NCI-H526 treated with DMSO at 0.1 percent for 48 hours (cell line): ENCODE data around the gene RTBDN.

Source experiments
- DNase-seq: peaks from one replicate; lab custom pipeline; 2025; lab: John Stamatoyannopoulos, UW

Gene RTBDN

DNA sequence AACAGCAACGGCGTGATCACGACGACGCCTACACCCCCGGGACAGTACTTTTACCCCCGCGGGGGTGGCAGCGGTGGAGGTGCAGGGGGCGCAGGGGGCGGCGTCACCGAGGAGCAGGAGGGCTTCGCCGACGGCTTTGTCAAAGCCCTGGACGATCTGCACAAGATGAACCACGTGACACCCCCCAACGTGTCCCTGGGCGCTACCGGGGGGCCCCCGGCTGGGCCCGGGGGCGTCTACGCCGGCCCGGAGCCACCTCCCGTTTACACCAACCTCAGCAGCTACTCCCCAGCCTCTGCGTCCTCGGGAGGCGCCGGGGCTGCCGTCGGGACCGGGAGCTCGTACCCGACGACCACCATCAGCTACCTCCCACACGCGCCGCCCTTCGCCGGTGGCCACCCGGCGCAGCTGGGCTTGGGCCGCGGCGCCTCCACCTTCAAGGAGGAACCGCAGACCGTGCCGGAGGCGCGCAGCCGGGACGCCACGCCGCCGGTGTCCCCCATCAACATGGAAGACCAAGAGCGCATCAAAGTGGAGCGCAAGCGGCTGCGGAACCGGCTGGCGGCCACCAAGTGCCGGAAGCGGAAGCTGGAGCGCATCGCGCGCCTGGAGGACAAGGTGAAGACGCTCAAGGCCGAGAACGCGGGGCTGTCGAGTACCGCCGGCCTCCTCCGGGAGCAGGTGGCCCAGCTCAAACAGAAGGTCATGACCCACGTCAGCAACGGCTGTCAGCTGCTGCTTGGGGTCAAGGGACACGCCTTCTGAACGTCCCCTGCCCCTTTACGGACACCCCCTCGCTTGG lies 42.1 kb downstream of the RTBDN start:
- DNase-seq = no peak

DNA sequence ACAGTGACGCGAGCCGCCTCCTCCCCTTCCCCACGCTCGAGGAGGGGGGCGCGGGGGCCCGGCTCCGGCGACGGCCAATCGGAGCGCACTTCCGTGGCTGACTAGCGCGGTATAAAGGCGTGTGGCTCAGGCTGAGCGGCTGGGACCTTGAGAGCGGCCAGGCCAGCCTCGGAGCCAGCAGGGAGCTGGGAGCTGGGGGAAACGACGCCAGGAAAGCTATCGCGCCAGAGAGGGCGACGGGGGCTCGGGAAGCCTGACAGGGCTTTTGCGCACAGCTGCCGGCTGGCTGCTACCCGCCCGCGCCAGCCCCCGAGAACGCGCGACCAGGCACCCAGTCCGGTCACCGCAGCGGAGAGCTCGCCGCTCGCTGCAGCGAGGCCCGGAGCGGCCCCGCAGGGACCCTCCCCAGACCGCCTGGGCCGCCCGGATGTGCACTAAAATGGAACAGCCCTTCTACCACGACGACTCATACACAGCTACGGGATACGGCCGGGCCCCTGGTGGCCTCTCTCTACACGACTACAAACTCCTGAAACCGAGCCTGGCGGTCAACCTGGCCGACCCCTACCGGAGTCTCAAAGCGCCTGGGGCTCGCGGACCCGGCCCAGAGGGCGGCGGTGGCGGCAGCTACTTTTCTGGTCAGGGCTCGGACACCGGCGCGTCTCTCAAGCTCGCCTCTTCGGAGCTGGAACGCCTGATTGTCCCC lies 42.9 kb downstream of the RTBDN start, which contains the start of gene JUNB:
Gene JUNB, plus strand, starts transcription at position 142 of the 706 bp plus-strand sequence. Its CDS starts 286 bp downstream, at position 428.
- peak; percentile 84 for DNase-seq

DNA sequence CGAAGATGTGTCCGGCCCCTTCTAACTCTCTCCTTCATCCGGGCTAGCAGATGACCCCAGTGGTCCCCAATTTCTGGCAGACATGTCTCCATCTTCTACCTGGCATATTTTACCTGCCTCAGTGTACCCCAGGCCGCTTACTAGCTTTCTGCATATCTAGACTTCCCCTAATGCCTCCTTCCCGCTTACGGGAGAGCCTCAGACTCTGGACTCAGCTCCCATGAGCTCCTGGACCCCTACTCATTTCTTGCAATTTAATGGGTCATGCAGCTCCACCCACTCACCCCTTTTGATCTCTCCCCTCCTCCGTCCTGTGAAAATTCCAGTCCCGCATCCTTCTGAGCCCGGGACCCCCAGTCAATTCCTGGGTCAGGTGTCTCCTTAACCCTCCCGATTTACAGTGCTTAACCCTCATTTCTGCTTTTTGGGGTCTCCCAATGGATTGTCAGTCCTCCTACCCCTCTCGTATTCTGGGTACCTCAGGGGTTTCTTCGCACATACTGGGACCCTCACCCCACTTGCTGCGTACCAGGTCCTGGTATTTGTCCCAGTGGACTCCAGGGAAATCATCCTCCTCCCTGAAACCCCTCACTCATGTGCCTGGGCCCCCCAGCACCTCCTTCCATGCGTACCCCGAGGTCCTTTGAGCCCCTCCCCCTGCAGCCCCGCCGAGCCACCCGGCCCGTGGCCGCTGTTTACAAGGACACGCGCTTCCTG lies 43.6 kb downstream of the RTBDN start:
- no peak for DNase-seq

DNA sequence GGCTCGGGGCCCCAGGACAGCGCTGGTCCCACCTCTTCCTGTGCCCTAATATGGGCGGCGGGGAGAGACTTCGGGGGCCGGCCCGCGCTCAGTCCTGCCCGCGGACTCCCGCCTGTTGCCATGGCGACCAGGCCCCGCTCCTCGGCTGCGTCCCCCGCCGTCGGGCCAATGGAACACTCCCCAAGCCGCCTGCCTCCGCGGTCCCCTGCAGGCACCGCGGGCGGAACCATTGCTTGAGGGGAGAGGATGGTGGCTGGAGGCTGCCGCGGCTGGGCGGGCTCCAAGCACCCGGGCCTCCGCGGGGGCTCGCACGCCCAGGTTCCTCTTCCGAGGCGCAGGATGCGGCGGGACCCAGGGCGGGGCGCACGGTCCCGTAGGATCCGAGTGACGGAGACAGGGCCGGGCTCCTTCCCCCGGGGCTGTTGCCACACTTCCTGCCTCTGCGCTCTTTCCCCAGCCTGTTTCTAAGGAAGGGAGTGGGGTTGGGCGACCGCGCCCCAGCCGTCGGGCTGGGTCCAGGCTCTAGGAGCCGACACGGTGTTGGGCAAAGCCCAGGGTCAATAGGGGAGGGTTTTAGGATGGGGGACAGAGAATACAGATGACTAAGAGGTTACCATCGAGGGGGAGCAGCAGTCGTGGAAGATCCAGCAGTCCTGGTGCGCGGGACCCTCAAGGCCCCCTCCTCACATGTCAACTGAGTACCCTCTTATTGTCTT lies 44.3 kb downstream of the RTBDN start:
- peak; percentile 61 for DNase-seq

DNA sequence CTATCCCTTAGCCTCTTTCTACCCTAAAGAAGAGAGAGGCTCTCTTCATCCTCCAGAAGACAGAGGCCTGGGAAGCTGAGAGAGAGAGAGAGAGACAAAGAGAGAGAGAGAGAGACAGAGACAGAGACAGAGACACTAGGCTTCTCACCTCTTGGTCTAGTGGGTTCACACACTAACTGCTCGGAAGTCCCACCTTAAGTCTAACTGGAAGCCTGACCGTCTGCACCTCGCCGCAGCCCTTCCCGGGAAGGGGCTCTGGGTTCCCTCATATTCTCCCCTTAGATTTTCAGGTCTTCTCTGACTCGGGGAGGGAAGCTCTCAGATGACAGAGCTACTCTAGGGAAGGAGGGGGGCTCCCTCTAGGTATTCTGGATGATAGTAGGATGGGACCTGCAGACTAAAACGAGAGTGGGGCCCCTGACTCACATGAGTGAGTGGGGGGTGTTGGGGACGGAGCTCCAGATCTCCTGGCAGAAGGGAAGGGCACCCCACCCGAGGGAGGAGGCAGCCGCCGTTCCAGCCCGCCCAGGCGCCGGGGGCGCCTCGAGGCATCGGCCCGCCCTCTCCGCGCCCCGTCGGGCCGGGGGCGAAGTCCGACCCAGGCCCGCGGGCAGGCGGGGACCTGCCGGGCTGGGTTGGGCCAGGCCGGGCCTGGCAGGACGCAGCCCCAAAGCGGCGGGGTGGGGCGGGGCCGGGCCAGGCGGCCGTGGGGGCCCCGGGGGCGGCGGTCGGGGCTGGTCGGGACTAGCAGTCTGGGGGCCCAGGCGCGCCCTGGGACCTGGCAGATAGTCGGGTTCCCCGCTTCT lies 45.1 kb downstream of the RTBDN start:
- DNase-seq = no peak

DNA sequence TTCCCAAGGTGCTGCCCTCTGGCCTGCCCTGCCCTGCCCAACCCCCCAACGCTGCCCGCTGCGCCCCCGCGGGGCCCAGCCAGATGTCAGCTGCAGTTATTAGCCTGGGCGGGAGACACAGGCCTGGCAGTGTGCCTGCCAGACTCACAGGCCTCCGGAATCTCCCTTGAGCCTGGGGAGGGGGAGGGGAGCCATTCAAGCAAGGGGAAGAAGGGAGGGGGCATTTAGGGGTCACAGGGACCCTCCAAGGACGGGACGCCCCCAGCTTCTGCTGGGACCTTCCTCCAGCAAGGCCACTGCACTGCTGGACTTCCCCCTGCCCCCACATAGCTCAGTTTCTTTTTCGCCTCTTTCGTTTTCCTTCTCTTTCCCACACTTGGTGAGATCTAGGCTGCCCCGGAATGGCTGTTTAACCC lies 45.7 kb downstream of the RTBDN start:
- no peak for DNase-seq

DNA sequence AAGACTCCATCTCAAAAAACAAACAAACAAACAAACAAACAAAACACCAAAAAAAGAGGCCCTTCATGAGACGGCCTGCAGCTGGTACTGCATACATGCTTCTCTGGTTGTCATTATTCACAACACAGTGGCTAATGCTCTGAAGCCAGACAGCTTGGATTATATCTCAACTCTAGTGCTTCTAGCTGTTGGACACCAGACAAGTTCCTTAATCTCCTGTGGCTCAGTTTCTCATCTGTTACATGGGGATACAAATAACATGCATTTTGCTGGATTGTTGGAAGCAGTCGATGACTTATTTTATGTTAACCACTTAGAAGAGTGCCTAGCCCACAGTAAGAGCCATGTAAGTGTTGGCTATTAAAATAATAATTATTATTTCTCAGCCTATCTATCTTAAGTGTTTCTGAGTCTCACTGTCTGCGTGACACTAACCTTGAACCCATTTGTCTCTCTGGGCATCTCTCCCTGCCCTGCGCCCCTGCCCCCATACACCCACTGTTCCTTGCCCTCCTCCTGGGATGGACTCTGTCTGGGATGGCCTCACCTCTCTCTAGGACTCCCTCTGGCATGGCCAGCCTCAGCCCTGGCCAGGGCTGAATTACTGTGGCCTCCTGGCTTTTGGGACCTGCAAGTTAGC lies 46.2 kb downstream of the RTBDN start:
- DNase-seq = no peak

DNA sequence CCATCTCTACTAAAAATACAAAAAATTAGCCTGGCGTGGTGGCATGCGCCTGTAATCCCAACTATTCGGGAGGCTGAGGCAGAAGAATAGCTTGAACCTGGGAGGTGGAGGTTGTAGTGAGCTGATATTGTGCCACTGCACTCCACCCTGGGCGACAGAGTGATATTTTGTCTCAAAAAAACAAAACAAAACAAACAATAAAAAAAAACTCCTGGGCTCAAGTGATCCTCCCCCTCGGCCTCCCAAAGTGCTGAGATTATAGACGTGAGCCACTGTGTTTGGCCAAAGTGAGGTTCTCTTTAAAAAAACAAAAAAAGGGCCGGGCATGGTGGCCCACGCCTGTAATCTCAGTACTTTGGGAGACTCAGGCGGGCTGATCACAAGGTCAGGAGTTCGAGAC lies 46.9 kb downstream of the RTBDN start:
- DNase-seq = no peak

DNA sequence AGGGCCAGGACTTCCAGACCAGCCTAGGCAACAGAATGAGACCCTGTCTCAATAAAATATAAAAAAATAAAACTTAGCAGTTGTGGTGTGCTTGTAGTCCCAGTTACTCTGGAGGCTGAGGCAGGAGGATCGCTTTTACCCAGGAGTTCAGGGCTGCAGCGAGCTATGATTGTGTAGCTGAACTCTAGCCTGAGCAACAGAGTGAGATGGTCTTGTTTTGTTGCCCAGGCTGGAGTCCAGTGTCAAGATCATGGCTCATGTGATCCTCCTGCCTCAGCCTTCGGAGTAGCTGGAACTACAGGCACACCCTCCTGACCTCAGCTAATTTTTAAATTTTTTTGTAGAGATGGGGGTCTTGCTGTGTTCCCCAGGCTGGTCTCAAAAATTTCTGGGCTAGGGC lies 47.4 kb downstream of the RTBDN start:
- no peak for DNase-seq

DNA sequence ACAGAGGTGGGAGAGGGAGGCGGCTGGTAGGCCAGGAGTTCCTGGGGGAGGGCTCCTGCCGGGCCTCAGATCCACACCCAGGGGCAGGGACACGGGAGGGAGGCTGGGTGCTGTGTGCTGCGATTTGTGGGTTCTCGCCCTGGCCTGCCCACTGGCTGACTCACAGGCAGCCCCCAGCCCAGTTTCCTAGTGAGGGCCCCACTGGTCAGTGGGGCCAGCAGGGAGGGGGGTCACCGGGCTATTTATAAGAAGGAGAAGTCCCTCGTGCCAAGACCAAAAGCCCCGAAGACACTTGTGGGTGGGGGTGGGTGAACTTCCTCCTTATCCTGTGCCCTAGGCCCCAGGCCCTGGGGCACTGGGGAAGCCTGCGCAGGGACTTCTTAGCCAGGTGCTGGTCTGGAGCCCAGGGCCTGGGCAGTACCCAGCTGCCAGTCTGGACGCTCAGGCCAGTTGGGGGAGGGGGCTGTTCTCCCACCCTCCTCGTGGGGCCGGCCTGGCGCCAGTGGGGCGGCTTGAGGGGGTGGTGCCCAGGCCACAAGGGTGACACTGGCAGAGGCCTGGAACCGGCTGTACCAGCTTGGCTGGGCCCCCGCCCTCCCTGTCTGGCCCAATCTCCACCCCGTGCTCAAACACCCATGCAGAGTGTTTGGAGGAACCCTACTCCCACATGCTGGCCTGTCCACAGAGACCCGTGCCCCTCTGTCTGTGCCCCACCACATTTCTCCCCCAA lies 48.1 kb downstream of the RTBDN start:
- DNase-seq = no peak

DNA sequence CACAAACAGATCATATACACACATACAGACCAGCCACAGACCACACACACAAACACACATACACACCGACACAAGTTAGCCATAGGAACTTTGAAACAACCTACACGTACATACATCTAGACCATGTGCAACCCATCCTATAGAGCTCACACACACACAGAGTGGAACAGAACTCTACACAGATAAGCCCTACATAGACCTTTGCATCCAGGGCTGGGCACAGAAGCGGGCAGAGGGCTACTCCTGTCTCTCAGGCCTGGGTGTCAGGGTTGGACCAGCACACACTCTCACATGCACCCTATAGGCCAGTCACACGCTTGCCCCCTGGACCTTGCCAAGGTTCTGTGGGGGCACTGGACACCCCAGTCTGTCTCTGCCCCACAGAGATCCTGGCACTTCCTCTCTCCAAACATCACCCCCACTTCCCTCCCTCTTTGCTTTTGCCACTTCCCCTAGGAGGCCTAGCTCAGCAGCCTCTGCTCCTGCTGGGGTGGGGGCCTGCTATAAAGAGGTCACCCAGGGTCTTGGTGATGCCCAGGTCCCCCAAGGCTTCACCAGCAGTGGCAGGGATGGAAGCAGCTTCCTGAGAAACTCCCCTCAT lies 48.8 kb downstream of the RTBDN start:
- no peak for DNase-seq

DNA sequence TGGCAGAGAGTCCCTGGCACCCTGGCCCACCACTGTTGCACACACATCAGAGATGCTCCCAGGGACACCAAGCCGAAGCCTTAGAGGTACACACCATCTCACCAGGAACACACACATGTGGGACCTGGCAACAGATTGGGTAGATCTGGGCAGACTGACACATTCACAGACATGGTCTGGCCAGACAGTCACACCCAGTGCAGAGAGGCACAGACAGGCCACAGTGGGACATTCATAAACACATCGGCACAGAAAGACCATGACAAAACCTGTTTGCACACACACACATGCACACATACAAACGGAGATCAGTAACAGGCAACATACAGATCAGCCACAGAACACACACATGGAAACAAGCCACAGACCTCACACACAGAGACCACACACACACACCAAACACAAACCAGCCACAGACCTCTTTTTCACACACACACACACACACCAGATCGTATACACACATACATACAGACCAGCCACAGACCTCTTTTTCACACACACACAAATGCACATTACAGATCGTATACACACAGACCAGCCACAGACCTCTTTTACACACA lies 49.4 kb downstream of the RTBDN start:
- DNase-seq = no peak

DNA sequence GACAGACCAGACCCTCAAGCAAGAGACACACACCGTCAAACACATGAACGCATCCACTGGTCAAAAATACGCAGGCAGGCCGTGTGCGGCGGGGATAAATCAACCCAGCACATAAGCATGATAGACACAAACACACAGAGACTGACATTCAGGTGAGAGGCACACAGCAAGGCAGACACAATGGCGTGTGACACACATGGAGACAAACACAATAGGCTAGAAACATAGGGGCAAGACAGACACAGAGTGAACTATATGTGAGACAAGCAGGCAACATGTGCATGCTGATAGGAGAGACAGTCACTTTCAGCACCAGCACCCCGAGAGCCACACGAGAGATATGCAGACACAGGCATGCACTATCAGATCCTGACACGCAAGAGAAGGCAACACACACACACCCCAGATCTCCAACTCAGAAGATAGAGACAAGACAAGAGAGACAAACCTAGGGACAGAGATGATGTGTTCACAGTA lies 49.9 kb downstream of the RTBDN start:
- DNase-seq = no peak

DNA sequence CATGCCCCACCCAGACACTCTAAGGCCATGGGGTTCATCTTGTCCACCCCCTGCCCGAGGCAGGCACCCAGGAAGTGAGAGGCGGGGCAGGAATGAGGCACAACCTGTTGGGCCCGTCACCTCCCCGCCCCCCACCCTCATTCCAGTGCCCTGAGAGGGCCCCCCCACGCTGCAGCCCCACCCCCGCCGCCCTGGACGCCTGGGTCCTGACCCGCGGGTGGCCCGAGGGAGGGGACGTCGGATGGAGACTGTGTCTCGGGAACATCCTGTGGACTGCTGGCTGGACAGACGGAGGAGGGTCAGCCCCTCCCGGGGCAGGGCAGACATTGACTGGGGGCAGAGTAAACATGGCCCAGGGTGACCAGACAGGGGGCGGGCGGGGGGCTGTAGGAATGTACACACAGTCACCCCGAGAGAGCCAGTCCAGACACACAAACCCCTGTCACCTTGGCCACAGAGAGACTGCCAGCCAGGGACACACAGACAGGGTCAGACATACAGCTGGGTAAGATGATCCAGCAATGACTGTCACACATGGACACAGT lies 50.5 kb downstream of the RTBDN start:
- no peak for DNase-seq

DNA sequence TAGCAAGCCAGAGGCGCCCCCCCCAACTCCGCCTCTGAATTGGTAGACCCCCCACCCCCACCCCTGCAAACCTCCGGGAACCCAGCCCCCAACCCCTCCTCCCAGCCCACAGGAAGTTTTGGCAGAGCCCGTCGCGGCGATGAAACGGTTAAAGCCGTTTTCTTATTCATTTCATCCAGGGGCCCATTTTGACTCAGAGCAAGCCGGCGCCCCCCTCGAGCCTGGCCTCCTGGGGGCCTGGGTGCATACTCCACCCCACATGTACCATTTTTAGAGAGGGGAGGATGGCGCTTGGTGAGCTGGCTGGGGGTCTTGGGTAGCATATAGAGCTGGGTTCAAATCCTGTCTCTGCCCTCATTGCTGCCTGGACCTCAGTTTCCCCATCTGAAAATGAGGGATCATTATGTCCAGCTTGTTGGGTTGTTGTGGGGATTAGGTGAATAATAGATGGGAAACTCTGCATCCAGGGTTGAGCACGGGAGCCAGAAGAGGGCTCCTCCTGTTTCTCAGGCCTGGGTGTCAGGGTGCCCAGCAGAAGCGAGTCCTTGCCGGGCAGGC lies 51.0 kb downstream of the RTBDN start:
- no peak for DNase-seq

DNA sequence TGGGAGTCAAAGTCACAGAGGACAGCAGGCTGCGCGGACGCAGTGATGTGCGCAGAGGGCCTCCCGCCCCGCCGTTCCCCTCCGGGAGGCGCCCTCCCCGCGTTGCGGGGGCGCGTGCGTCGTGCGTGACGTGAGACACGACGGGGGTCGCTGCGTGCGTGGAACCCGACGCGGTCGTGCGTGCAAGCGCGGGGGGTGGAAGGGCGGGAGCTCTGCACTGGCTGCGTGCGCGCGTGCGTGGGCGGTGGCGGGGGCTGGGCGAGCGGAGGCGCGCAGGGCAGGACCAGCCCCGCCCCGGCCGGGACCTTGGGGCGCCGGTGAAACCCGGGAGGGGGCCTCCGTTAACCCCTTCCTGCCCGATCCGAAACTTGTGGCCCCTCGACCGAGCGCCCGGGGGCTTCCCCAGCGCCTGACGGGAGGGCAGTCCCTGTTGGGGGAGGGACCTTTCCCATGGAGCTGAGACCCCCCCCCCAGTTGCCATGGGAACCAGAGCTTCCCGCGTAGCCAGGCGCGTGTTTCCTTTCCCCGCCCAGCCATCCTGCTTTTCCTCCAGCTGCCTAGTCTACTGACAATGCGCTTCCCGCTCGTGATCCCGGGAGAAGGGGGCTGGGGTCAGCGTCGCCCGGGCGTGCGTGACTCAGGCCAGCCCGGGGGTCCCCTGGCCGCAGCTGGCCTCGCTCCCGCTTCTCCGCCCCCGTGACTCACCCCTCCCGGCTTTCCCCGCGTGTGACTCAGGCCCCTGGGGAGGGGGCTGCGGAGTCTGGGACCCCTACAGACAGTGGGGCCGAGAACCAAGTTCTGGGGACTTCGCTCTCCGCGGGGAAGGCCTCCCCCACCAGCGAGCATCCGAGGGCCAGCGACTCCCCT lies 51.7 kb downstream of the RTBDN start:
- peak; percentile 18 for DNase-seq

DNA sequence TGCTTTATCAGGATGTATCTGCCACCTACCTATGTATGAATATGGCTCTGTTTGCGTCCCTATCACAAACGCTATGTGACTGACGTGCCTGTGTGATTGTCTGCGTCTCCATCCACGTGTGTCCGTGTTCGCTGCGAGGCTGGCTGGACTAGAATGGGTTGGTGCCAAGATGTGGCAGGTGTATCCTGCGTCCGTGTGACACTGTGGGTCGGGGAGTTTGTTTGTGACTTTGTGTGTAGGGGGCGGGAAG lies 52.3 kb downstream of the RTBDN start:
- DNase-seq = no peak
